Globus pallidus (tissue), 1 donor: ENCODE results near the gene ATP5MC2.
A peak's percentile ranks its signal among the peaks of the same experiment; 100 is the strongest.
"Not testable (repeated sequence)": the region's sequence is repeated elsewhere in the genome, so short reads cannot be mapped to it uniquely, and the experiment has no call there.

Source experiments
- DNase-seq: peaks from one replicate; pipeline ENCODE4 v3.0.0-alpha.2; 2015; ENCODE audit warnings: low spot score

Gene ATP5MC2

GRCh38 chr12:53694756-53695151, 18.9 kb upstream of the ATP5MC2 start:
- DNase-seq, result no peak

GRCh38 chr12:53688134-53688533, 12.3 kb upstream of the ATP5MC2 start:
- no peak for DNase-seq

DNA sequence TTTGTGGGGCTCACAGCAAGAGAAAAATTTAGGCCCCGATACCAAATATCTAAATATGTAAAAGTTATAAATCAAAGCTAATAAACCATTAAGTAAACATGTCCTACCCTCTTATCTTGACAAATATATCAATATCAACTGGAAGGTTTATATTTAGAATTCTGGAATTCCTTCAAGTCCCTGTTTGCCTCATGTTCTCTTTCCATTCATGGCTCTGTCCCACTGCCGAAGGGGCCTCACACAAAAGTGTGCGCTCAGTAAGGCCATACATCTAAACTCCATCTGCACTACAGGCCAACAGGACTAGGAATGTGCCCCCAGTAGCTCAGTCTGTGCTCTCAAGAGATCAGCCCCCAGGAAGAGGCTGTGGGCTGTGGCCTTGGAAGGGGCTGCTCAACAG, 10.6 kb upstream of the ATP5MC2 start:
- no peak for DNase-seq

GRCh38 chr12:53684654-53685220, 8.9 kb upstream of the ATP5MC2 start:
- no peak for DNase-seq

DNA sequence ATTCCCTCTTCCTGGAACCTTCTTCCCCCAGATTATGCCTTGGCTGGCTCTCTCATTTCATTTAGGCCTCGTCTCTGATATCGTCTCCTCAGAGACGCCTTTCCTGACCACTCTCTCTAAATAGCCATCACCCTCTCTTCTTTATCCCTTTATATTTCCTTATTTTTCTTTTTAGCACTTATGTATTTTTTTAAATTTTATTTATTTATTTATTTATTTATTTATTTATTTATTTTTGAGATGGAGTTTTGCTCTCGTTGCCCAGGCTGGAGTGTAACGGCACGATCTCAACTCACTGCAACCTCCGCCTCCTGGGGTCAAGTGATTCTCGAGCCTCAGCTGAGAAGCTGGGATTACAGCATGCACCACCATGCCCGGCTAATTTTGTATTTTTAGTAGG, 8.1 kb upstream of the ATP5MC2 start:
- no peak for DNase-seq

GRCh38 chr12:53683494-53683893, 7.6 kb upstream of the ATP5MC2 start:
- no peak for DNase-seq

GRCh38 chr12:53680061-53680460, 4.2 kb upstream of the ATP5MC2 start:
- DNase-seq, result not testable (repeated sequence)

GRCh38 chr12:53677800-53678148, 1.9 kb upstream of the ATP5MC2 start:
- DNase-seq, result peak; percentile 75

DNA sequence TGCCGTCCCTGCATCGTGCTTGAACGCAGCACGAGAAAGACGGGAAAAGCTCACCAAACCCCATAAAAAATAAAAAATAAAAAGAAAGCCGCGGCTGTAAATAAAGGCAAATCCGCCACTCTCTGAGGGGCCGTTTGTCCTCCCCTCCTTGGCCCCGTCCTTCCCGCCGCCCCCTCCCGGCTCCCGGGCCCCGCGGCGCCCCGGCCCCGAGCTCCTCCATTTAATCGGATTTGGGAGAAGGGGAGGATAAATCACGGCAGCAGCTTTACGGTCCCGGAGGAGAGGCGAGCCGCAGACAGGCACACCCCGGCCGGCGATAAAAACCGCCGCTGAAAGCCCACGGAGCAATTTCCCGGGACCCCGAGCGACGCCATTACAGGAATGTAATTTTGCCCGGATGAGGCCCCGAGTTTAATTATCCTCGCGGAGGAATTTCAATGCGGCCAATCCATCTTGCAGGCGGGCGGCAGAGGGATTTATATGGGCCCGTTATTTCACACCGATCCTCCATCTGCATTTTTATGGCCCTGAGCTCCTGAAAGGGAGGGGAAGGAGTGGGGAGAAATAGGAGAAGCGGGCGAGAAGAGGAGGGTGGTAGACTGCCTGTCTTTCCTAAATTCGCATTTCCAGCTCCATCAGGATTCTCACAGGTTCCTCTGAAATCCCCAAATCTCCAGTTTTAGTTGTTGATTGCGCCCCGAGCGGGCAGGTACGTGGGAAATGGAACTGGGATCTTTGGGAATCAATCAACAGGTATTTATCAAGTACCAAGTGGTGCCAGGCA, 1.3 kb upstream of the ATP5MC2 start:
- peak; percentile 63 for DNase-seq

- peak; percentile 65 for DNase-seq
Observed at GRCh38 chr12:53676656-53677015, 753 bp upstream of the ATP5MC2 start.

- DNase-seq, result no peak
Observed at GRCh38 chr12:53674977-53675700, 744 bp downstream of the ATP5MC2 start.

DNA sequence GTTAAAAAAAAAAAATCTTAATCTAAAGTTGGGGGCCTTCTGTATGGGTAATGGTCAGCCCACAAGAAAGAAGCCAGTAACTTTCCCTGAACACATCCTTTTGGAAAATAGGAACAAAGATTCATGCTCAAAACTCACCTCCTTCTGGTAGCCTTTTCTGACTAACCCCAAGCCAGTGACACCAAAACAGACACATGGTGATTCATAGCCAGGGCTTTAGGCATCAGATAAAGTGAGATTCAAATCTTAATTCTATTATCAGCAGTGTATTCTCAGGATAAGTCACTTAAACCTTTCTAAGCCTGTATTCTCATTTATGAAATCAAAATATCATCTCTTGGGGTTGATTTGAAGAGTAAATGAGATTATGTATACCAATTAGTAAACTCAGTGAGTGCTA, 4.9 kb downstream of the ATP5MC2 start:
- no peak for DNase-seq

DNA sequence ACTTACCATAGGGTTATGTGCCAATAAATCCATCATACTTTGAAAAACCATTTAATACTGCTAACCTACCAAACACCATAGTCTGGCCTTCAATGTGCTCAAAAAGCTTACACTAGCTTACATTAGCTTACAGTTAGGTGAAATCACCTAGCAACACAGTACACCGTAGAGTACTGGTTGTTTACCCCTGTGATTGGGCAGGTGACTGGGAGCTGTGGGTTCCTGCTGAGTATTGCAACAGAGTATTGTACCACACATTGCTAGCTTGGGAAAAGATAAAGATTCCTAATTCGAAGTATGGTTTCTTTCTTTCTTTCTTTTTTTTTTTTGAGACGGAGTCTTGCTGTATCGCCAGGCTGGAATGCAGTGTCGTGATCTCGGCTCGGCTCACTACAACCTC, 5.6 kb downstream of the ATP5MC2 start:
- no peak for DNase-seq

DNA sequence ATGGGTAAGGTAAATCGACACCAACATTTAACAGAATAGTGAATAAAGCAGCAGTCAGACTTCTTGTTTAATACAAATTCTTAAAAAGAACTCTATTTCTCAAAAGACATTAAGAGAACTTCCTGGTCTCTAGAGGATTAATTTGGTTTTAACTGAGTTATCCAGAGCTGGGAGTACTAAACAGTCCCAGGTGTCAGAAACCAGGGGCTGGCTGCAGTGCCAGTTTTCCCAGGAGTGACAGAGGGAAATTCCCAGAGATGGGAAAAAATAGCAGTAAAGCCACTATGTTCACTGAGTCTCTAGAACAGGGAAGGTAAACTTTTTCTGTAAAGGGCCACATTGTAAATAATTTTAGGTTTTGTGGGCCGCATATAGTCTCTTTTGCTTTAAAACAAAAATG, 8.8 kb downstream of the ATP5MC2 start:
- no peak for DNase-seq

GRCh38 chr12:53664936-53665335, 10.9 kb downstream of the ATP5MC2 start:
- DNase-seq, result no peak

DNA sequence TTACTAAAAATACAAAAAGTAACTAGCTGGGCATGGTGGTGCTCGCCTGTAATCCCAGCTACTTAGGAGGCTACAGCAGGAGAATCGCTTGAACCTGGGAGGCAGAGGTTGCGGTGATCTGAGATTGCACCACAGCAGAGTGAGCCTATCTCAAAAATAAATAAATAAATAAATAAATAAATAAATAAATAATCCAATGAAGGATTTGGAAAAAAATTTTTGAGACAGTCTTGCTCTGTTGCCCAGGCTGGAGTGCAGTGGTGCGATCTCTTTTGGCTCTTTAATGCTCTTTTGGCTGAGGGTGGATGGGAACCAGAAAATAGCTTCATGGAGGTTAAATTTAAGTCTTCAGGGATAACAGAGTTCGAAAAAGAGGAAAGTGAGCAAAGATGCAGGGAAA, 11.7 kb downstream of the ATP5MC2 start:
- DNase-seq, result no peak

DNA sequence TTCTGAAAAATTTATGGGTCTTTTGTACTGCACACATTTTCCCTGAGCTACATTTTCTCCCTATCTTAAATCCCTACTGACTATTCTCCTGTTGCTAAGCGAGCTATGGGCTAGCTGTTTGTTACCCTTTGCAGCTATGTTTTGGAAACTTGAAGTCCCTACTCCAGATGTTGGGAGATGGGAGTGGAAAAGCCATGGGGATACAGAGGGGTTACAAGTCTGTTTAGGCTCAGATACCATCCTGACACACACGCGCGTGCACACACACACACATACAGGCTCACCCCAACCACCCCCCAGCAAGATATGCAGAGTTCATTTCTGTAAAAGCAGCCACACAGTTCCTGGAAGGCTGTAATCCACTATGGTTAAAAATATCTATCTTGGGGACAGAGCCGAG, 15.8 kb downstream of the ATP5MC2 start:
- no peak for DNase-seq

GRCh38 chr12:53659571-53659981, 16.3 kb downstream of the ATP5MC2 start:
- DNase-seq, result no peak

DNA sequence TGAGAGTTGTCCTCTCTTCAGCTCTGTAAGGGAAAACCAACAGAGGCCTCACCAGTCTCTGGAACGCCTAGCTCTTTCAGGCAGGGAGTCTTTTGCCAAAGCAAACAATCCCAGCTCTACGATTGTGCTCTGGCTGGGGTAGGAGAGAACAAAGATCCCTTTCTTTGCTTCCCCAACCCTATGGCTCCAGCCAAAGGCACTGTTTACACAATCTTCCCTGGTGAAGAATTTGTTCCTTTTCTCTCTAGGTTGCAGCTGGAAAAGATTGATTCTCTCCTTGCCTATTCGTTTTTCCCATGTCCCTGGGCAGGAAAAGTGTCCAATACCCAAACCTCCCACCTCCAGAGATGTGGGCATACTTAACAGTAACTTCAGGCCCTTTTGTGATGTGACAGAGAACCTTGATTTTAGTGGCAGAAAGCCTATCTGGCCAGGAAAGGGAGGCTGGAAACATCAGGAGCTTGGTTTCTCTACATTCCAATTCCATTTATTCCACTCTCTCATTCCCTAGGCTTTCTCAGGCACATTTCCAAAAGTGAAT, 16.8 kb downstream of the ATP5MC2 start:
- DNase-seq, result peak; percentile 97

DNA sequence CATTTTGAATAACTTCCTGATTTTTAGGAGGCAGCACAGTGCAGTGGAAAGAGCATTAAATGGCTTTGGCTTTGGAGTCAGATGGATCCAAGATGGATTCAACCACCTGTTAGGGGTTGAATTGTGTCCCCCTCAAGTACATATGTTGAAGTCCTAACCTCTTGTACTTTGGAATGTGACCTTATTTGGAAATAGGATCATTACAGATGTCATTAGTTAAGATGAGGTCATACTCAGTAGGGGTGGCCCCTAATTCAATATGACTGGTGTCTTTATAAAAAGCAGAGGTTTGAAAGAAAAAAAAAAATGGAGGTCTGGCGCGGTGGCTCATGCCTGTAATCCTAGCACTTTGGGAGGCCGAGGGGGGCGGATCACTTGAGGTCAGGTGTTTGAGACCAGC, 18.8 kb downstream of the ATP5MC2 start:
- DNase-seq, result no peak

GRCh38 chr12:53653595-53653994, 22.3 kb downstream of the ATP5MC2 start:
- DNase-seq, result no peak

DNA sequence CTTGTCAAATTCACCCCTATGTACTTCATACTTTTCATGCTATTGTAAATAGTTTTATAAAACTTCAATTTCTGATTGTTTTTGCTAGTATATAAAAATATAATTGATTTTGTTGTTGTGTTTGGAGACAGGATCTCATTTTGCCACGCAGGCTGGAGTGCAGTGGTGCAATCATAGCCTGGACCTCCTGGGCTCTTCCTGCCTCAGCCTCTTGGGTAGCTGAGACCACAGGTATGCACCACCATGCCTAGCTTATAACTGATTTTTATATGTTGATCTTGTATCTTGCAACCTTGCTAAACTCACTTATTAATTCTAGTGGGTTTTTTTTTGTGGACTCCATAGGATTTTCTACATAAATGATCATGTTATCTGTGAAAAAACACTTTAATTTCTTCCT, 23.5 kb downstream of the ATP5MC2 start:
- DNase-seq, result no peak

DNA sequence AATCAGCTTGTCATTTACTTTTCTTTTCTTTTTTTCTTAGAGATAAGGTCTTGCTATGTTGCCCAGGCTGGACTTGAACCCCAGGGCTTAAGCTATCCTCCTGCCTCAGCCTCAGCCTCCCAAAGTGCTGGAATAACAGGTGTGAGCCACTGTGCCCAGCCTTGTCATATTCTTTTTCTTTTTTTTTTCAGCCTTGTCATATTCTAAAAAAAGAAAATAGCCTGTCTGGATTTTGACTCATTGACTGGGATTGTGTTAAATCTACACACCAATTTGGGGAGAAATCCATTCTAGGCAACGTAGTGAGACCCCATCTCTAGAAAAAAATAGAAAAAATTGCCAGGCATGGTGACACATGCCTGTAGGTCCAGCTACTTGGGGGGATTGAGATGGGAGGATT, 24.1 kb downstream of the ATP5MC2 start:
- no peak for DNase-seq
